GM21515 (cell line): ENCODE data around the gene IL9R.
"Not testable (repeated sequence)": the region's sequence is repeated elsewhere in the genome, so short reads cannot be mapped to it uniquely, and the experiment has no call there.

Experiments
- ATAC-seq: cut with Tn5 transposase; IDR thresholded peaks from one replicate; pipeline ENCODE4 v1.9.1; 2021; ENCODE audit not compliant: unreplicated experiment

The IL9R gene

GRCh38 chrX:155998116-155998515, 620 bp downstream of the IL9R start:
- no peak for ATAC-seq

GRCh38 chrX:155998761-155999510, 1.4 kb downstream of the IL9R start:
- no peak for ATAC-seq

GRCh38 chrX:155999751-156000150, 2.3 kb downstream of the IL9R start:
- not testable (repeated sequence) for ATAC-seq

- no peak for ATAC-seq
These were observed 2.9 kb downstream of the IL9R start for GRCh38 chrX:156000361-156000926.

- no peak for ATAC-seq
These were observed 3.6 kb downstream of the IL9R start for GRCh38 chrX:156001001-156001666.

- no peak for ATAC-seq
These were observed 4.1 kb downstream of the IL9R start for GRCh38 chrX:156001667-156002021.

- ATAC-seq, result no peak
These were observed 5.0 kb downstream of the IL9R start for GRCh38 chrX:156002507-156002906.

- no peak for ATAC-seq
These were observed 6.1 kb downstream of the IL9R start for GRCh38 chrX:156003486-156004185.

- no peak for ATAC-seq
These were observed 6.8 kb downstream of the IL9R start for GRCh38 chrX:156004256-156004655.

- ATAC-seq, result no peak
These were observed 7.2 kb downstream of the IL9R start for GRCh38 chrX:156004740-156005139.

- ATAC-seq, result no peak
These were observed 7.6 kb downstream of the IL9R start for GRCh38 chrX:156005144-156005543.

GRCh38 chrX:156006468-156006867, 9.0 kb downstream of the IL9R start:
- ATAC-seq, result not testable (repeated sequence)

GRCh38 chrX:156008379-156008778, 10.9 kb downstream of the IL9R start:
- ATAC-seq, result not testable (repeated sequence)

- no peak for ATAC-seq
These were observed 11.4 kb downstream of the IL9R start for GRCh38 chrX:156008915-156009314.

GRCh38 chrX:156009691-156010090, 12.2 kb downstream of the IL9R start:
- ATAC-seq, result not testable (repeated sequence)

GRCh38 chrX:156013286-156013953, 15.9 kb downstream of the IL9R start:
- ATAC-seq, result not testable (repeated sequence)

- not testable (repeated sequence) for ATAC-seq
These were observed 22.4 kb downstream of the IL9R start for GRCh38 chrX:156019846-156020245.

- ATAC-seq, result not testable (repeated sequence)
These were observed 25.5 kb downstream of the IL9R start for GRCh38 chrX:156023002-156023401.

- ATAC-seq, result not testable (repeated sequence)
These were observed 27.5 kb downstream of the IL9R start for GRCh38 chrX:156024949-156025492.

- ATAC-seq, result not testable (repeated sequence)
These were observed 31.2 kb downstream of the IL9R start for GRCh38 chrX:156028653-156029237.
